KMS-11 (cell line): Measurements from ENCODE around the gene ADAMTS17.

Source experiments
- H2AFZ ChIP-seq: fragments of 200-600 bp; sonication (generic); 2 replicates; pipeline ENCODE4 v1.6.1; 2016; ENCODE audit warnings: antibody characterized with exemption, mixed run types, low read depth
- H3K27ac ChIP-seq: fragments of 200-600 bp; sonication (generic); 2 replicates; pipeline ENCODE4 v1.6.1; 2016; ENCODE audit warnings: mild to moderate bottlenecking, mixed run types
- H3K27me3 ChIP-seq: fragments of 200-600 bp; sonication (generic); 2 replicates; pipeline ENCODE4 v1.6.1; 2017; ENCODE audit warnings: mild to moderate bottlenecking, low read depth, mixed run types, moderate library complexity; ENCODE audit not compliant: insufficient read depth
- H3K36me3 ChIP-seq: fragments of 200-600 bp; sonication (generic); 2 replicates; pipeline ENCODE4 v1.6.1; 2017; ENCODE audit warnings: mild to moderate bottlenecking, mixed run types; ENCODE audit not compliant: insufficient read depth
- H3K4me1 ChIP-seq: fragments of 200-600 bp; sonication (generic); 2 replicates; pipeline ENCODE4 v1.6.1; 2016; ENCODE audit warnings: mild to moderate bottlenecking, low read depth, mixed run types; ENCODE audit not compliant: poor library complexity, severe bottlenecking
- H3K4me2 ChIP-seq: fragments of 200-600 bp; sonication (generic); 2 replicates; pipeline ENCODE4 v1.7.0; 2016; ENCODE audit warnings: mild to moderate bottlenecking, mixed run types
- H3K4me3 ChIP-seq: fragments of 200-600 bp; sonication (generic); IDR thresholded peaks from 2 replicates; pipeline ENCODE4 v1.6.1; 2017; ENCODE audit warnings: low read depth, low read length, mixed read lengths; ENCODE audit not compliant: insufficient read depth
- H3K79me2 ChIP-seq: fragments of 200-600 bp; sonication (generic); 2 replicates; pipeline ENCODE4 v1.6.1; 2016; ENCODE audit warnings: low read depth, mixed run types; ENCODE audit not compliant: insufficient read depth
- H3K9ac ChIP-seq: fragments of 200-600 bp; sonication (generic); 2 replicates; pipeline ENCODE4 v1.6.1; 2016; ENCODE audit warnings: mild to moderate bottlenecking, mixed run types
- H4K20me1 ChIP-seq: fragments of 200-600 bp; sonication (generic); 2 replicates; pipeline ENCODE4 v1.6.1; 2016; ENCODE audit warnings: mild to moderate bottlenecking, mixed run types; ENCODE audit not compliant: insufficient read depth
- TF ChIP-seq, protein P1 (sequence below): fragments of 200-600 bp; sonication (generic); conservative IDR thresholded peaks from 2 replicates; pipeline ENCODE4 v1.6.1; 2017; ENCODE audit warnings: low read depth, mild to moderate bottlenecking, antibody characterized with exemption, low read length, moderate library complexity, mixed read lengths

Gene ADAMTS17

DNA sequence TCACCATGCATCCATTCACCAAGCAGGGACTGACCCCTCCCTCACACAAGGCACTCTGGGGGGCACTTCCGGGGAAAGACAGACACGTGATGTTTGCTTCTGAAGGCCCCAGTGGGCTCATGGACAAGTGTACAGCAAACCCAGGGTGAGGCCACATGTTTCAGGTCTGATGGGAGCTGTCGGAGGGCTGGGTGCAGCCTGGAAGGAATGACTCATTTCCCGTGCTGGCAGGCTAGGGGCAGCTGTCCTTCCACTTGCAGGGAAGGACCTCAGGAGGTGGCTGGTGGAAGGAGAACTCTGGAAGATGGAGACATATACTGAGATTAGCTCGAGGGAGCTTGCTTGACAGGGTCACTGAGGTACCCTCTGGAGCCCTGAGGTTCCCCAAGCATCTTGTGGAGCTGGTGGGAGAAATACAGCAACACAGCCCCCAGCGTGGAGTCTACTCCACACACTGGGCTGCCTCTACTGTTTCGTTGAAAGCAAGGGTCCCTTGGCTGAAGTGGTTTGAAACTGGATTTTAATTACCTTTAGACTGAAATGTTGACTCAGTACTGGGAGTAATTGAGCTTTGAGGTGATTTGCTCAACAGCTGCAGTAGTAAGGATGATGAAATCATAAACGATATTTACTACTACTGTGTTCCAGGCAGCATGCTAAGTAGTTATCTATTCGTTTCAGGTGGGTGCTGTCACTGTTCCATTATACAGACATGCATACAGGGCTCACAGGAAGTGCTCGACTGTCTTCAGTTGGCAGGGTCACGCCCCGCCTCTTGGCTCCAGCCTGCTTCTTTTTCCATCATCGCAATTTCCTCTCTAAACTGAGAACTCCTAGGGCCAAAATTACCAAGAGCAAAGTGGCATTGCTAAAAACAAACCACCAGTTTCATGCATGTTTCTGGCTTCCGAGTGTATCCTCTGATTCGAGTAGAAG lies 230.4 kb downstream of the ADAMTS17 start:
- TF ChIP-seq, protein P1, sequence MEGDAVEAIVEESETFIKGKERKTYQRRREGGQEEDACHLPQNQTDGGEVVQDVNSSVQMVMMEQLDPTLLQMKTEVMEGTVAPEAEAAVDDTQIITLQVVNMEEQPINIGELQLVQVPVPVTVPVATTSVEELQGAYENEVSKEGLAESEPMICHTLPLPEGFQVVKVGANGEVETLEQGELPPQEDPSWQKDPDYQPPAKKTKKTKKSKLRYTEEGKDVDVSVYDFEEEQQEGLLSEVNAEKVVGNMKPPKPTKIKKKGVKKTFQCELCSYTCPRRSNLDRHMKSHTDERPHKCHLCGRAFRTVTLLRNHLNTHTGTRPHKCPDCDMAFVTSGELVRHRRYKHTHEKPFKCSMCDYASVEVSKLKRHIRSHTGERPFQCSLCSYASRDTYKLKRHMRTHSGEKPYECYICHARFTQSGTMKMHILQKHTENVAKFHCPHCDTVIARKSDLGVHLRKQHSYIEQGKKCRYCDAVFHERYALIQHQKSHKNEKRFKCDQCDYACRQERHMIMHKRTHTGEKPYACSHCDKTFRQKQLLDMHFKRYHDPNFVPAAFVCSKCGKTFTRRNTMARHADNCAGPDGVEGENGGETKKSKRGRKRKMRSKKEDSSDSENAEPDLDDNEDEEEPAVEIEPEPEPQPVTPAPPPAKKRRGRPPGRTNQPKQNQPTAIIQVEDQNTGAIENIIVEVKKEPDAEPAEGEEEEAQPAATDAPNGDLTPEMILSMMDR, result no peak
- H3K27ac ChIP-seq, result no peak overlapping the region
- H2AFZ ChIP-seq, result no peak overlapping the region
- H3K9ac ChIP-seq, result no peak overlapping the region
- H3K4me1 ChIP-seq, result no peaks in the 10 kb centered on the region
- no peaks in the 10 kb centered on the region for H4K20me1 ChIP-seq
- H3K36me3 ChIP-seq, result no peaks in the 10 kb centered on the region
- no peaks in the 10 kb centered on the region for H3K27me3 ChIP-seq
- no peak overlapping the region for H3K4me3 ChIP-seq
- no peaks in the 10 kb centered on the region for H3K79me2 ChIP-seq
- H3K4me2 ChIP-seq, result no peak overlapping the region

DNA sequence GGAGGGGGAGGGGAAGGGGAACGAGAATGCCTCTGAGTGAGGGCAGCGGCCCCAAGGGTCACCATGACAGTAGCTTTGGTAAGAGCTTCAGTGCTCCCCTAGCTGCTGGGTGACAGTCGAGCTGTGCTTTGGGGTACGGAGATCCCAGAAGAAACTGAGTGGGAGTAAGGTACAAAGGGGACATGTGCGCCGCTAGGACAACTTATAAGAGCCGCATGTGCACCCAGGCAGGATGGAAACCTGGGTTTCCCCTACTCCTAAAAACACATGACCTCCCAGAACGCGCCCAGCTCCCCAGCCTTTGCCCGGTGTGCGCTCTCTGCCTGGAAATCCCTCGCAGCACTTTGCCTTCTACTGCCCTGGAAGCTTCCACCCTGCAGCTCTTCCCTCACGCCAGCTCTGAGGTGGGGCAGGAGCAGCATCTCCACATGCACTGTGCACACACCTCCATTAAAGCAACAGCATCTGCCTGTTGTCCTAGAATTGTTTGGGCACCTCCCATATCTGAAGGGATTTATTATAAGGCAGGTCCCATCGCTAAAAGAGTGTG lies 232.2 kb downstream of the ADAMTS17 start:
- no peak overlapping the region for H3K4me3 ChIP-seq
- H3K79me2 ChIP-seq, result no peaks in the 10 kb centered on the region
- H2AFZ ChIP-seq, result no peak overlapping the region
- H3K4me2 ChIP-seq, result no peak overlapping the region
- H3K27me3 ChIP-seq, result no peaks in the 10 kb centered on the region
- no peak overlapping the region for H3K9ac ChIP-seq
- no peaks in the 10 kb centered on the region for H4K20me1 ChIP-seq
- no peaks in the 10 kb centered on the region for H3K36me3 ChIP-seq
- no peaks in the 10 kb centered on the region for H3K4me1 ChIP-seq
- H3K27ac ChIP-seq, result no peak overlapping the region
- TF ChIP-seq, protein P1, result no peak

DNA sequence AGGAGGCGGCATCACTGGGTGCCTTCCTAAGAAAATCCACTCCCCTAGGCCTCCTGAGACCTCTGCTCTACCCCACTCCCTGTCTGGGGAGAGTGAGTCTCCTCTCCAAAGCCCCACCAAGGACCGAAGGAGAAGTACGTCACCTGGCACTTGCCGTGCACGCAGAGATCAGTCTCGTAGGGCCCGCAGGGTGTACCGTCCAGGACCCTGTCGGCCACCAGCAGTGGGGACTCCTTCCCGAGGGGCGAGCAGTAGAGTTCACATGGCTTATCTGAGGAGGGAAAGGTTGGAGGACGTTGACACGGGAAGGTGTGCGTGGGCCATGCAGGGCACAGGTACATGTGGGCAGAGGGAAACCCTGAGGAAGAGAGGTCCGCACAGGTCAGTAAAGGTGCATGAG lies 232.9 kb downstream of the ADAMTS17 start:
- H3K27ac ChIP-seq, result no peak overlapping the region
- no peak overlapping the region for H3K9ac ChIP-seq
- TF ChIP-seq, protein P1, result no peak
- H3K36me3 ChIP-seq, result no peaks in the 10 kb centered on the region
- H4K20me1 ChIP-seq, result no peaks in the 10 kb centered on the region
- no peak overlapping the region for H3K4me3 ChIP-seq
- no peaks in the 10 kb centered on the region for H3K4me1 ChIP-seq
- no peak overlapping the region for H2AFZ ChIP-seq
- no peaks in the 10 kb centered on the region for H3K79me2 ChIP-seq
- H3K4me2 ChIP-seq, result no peak overlapping the region
- no peaks in the 10 kb centered on the region for H3K27me3 ChIP-seq

DNA sequence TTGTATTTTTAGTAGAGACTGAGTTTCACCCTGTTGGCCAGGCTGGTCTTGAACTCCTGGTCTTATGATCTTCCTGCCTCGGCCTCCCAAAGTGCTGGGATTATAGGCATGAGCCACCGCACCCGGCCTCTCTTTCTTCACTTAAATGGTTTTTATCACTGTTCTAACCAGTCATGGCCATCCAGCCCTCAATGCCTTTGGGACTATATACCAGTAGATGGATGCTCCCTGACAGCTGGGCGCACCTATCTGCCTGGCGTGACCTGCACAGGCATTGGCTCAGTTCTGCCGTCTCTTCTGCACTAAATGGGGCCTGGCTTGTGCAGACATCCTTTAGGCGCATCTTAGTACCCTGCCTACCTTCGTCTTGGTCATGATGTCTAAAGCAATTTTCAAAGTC lies 233.4 kb downstream of the ADAMTS17 start:
- H3K79me2 ChIP-seq, result no peaks in the 10 kb centered on the region
- H2AFZ ChIP-seq, result no peak overlapping the region
- H3K27ac ChIP-seq, result no peak overlapping the region
- no peak overlapping the region for H3K4me2 ChIP-seq
- TF ChIP-seq, protein P1, result no peak
- no peak overlapping the region for H3K4me3 ChIP-seq
- H3K9ac ChIP-seq, result no peak overlapping the region
- H3K27me3 ChIP-seq, result no peaks in the 10 kb centered on the region
- H3K4me1 ChIP-seq, result no peaks in the 10 kb centered on the region
- no peaks in the 10 kb centered on the region for H3K36me3 ChIP-seq
- H4K20me1 ChIP-seq, result no peaks in the 10 kb centered on the region
